ENCODE data around the gene INSYN2B.

DNA sequence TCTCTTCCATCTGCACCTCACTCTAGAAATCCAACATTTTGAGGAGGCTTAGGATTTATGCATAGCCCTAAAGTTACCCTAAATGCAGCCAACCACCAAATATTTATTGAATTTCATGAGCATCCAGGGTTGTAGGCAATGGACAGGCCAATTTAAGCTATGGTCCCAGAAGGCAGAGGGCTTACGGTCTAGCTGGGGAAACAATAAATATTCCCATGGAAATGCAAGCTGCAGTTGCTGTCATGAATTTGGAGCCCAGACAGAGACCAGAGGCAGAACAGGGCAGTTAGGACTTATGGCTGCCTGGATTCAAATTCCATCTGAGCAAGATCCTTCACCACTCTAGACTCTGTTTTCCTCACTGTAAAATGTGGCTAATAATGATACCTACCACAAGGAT, 9.1 kb upstream of the INSYN2B start:
- TF ChIP-seq, protein P1, sequence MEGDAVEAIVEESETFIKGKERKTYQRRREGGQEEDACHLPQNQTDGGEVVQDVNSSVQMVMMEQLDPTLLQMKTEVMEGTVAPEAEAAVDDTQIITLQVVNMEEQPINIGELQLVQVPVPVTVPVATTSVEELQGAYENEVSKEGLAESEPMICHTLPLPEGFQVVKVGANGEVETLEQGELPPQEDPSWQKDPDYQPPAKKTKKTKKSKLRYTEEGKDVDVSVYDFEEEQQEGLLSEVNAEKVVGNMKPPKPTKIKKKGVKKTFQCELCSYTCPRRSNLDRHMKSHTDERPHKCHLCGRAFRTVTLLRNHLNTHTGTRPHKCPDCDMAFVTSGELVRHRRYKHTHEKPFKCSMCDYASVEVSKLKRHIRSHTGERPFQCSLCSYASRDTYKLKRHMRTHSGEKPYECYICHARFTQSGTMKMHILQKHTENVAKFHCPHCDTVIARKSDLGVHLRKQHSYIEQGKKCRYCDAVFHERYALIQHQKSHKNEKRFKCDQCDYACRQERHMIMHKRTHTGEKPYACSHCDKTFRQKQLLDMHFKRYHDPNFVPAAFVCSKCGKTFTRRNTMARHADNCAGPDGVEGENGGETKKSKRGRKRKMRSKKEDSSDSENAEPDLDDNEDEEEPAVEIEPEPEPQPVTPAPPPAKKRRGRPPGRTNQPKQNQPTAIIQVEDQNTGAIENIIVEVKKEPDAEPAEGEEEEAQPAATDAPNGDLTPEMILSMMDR (IDR thresholded peaks at IDR 0.05) = no peak
- TF ChIP-seq ESRRA (CRISPR knock-in tag; IDR thresholded peaks at IDR 0.05; ENCODE audit: borderline replicate concordance) (no peak), ZNF232 (CRISPR knock-in tag; IDR thresholded peaks at IDR 0.05) (no peak), ETV6 (CRISPR knock-in tag; IDR thresholded peaks at IDR 0.05) (no peak), CBFB (CRISPR knock-in tag; IDR thresholded peaks at IDR 0.05; ENCODE audit: low read depth) (no peak), ZBTB21 (CRISPR knock-in tag; IDR thresholded peaks at IDR 0.05; ENCODE audit: borderline replicate concordance) (no peak), KAT7 (CRISPR knock-in tag; IDR thresholded peaks at IDR 0.05; ENCODE audit: borderline replicate concordance) (no peak), TCF7 (CRISPR knock-in tag; IDR thresholded peaks at IDR 0.05; ENCODE audit: low read depth) (no peak)
- TF ChIP-seq, protein P2, sequence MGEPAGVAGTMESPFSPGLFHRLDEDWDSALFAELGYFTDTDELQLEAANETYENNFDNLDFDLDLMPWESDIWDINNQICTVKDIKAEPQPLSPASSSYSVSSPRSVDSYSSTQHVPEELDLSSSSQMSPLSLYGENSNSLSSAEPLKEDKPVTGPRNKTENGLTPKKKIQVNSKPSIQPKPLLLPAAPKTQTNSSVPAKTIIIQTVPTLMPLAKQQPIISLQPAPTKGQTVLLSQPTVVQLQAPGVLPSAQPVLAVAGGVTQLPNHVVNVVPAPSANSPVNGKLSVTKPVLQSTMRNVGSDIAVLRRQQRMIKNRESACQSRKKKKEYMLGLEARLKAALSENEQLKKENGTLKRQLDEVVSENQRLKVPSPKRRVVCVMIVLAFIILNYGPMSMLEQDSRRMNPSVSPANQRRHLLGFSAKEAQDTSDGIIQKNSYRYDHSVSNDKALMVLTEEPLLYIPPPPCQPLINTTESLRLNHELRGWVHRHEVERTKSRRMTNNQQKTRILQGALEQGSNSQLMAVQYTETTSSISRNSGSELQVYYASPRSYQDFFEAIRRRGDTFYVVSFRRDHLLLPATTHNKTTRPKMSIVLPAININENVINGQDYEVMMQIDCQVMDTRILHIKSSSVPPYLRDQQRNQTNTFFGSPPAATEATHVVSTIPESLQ (CRISPR knock-in tag; IDR thresholded peaks at IDR 0.05) = no peak
- TF ChIP-seq, protein P3, sequence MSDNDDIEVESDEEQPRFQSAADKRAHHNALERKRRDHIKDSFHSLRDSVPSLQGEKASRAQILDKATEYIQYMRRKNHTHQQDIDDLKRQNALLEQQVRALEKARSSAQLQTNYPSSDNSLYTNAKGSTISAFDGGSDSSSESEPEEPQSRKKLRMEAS (CRISPR knock-in tag; IDR thresholded peaks at IDR 0.05) = no peak
- TF ChIP-seq, protein P4, sequence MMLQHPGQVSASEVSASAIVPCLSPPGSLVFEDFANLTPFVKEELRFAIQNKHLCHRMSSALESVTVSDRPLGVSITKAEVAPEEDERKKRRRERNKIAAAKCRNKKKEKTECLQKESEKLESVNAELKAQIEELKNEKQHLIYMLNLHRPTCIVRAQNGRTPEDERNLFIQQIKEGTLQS (CRISPR knock-in tag; conservative IDR thresholded peaks at IDR 0.05) = no peak
- TF ChIP-seq, protein P5, sequence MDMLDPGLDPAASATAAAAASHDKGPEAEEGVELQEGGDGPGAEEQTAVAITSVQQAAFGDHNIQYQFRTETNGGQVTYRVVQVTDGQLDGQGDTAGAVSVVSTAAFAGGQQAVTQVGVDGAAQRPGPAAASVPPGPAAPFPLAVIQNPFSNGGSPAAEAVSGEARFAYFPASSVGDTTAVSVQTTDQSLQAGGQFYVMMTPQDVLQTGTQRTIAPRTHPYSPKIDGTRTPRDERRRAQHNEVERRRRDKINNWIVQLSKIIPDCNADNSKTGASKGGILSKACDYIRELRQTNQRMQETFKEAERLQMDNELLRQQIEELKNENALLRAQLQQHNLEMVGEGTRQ (CRISPR knock-in tag; IDR thresholded peaks at IDR 0.05) = no peak

All from WTC11 (cell line).